GM19455 (cell line): Measurements from ENCODE around the gene GNG13.
"Not testable (repeated sequence)": the region's sequence is repeated elsewhere in the genome, so short reads cannot be mapped to it uniquely, and the experiment has no call there.

ENCODE experiments used
- ATAC-seq: cut with Tn5 transposase; IDR thresholded peaks from one replicate; pipeline ENCODE4 v1.9.1; 2021; ENCODE audit not compliant: unreplicated experiment

Gene GNG13

DNA sequence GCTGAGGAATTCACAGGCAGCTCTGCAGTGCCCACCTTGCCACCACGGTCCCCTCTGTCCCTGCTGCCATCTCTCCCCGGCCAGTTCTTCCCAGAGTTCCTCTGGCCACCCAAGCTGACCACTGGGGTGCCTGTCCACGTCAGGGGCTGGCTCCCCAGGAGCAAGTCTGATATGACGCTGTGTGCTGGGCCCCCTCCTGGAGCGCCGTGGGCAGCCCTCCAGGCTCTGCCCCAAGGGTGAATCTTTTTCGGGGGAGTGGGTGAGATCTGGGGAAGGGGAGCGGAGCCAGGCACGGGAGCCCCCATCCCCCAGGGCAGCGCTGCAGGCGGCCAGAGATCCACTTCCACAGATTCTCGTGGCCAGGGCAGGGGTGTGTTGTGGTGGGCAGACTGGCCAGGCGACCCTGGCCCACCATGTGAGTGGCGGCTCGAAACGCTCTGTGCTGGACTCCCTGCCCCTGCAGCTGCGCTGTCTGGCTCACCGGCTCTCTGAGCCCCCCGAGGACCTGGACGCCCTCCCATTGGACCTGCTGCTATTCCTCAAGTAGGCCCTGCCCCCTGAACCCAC, 36.3 kb downstream of the GNG13 start:
- no peak for ATAC-seq

DNA sequence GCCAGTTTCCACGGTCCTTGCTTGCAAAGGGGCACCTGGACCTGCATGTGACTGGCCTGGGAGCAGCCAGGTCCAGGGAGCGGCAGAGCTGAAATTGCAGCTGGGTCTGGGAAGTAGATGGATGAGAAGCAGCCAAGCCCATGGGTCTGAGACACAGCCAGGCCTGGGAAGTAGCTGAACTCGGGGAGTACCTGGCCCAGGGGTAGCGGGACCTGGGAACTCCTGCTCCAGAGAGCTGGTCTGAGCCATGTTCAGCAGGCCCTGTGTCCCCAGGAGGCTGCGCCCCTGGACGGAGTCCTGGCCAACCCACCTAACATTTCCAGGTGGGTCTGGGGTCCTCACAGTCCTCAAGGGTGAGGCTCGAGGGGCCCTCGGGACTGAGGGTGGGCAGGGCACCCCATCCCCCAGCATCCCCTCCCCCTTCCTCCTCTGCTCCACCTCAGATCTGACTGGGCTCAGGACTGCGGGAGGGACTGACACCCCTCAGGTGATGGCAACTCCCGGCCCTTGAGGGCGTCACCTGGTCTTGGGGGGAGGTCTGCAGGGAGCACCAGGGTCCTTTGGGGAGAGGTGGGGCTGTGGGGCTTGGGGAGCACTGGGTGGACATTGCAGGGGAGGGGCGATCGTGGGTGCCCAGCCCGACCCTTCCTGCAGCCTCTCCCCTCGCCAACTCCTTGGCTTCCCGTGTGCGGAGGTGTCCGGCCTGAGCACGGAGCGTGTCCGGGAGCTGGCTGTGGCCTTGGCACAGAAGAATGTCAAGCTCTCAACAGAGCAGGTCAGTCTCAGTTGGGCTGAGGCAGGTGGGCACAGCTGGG, 37.0 kb downstream of the GNG13 start:
- ATAC-seq = no peak

DNA sequence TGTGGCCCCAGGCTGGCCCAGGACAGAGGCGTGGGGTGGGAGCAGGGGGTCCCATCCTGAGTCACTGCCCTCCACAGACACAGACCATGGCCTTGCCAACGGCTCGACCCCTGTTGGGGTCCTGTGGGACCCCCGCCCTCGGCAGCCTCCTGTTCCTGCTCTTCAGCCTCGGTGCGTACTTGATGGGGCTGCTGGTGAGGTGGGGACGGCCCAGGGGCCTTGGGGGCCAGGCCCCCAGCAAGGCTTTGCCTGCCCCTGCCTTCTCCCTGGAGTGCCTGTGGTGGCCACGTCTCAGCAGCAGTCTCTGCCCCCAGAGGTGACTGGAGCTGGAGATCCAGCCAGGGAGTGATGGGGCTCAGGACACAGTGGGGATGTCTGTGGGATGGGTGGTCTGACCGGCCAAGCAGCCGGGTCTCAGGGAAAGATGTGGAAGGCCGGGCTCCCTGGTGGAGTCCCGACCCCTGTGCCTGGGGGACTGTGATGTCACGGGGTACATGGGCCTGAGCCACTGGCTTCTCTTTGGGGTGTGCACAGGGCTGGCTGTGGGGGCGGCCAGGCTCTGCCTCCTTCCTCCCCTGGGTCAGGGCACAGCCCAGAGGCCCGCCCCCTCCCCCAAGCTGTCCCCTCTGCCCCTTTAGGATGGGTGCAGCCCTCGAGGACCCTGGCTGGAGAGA, 37.8 kb downstream of the GNG13 start:
- no peak for ATAC-seq

DNA sequence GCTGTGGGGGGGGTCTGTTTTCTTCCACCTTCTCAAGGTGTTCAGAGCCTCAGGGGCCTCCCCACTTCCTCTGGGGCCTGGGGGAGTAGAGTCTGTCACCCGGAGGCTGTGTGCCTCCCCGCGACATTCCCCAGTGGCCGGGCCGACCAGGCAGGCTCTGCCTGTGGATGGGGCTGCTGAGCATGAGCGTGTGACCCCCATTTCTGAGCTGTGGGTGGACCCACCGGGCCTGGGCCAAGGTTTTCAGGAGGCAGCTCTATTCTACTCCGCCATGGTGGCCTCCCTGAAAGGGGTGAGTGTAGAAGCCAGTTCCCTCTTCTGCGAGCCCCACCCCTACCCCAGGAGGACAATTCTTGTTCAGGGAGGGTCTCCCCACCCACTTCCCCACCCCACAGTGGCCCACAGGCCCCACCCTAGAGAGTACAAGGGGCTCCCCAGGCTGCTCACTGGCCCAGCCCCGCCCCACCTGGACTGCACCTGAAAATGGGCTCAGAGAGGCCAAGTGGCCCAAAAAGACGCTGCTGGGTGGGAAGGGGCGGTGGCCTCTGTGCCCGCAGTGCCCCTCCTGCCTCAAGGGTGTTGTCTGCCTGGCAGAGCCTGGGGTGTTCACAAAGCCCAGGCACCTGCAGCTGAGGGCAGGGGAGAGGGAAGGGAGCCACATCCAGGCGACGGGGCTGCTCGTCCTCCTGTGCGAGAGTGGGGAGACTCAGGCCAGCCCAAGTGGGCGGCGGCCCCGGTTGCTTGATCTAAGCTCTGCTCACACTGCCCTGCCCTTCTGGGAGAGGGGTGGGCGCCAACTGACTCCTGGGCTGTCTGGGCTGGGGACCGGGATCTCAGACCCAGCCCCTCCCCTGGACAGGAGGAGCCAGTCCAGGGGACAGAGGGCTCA, 38.7 kb downstream of the GNG13 start:
- ATAC-seq = no peak

DNA sequence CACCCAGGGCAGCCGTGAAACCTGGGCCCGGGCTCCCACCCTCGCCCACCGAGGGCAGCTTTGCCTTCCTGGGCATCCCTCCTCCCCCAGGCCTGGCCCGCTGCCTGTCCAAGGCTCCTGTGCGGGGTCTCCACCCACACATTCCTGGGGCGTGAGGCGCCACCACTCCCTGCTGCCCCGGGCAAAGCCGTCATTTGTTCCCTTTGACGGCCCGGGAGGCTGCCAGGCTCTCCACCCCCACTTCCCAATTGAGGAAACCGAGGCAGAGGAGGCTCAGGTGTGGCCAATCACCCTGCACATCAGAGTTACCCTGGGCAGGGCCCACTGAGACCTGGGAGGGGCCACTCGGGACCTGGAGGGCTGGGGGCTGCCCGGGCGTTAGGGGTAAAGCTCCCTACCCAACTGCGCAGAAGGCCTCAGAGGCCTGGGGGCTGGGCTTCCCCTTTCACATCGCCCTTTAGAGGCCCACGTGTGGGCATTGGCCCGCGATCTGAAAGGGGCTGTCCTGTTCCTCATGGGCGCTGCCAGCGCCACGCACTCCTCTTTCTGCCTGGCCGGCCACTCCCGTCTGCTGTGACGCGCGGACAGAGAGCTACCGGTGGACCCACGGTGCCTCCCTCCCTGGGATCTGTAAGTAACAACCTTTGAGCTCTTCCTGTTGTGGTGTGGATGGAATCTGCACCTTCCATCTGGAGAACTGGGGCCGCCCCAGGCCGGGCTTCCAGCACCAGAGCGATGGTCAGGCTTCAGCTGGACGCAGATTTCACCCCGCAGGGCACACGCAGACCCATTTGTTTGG, 39.8 kb downstream of the GNG13 start, which contains the start of gene MSLN:
TSS of gene MSLN (plus strand) at position 190 of the 799 bp plus-strand sequence. CDS start 1,947 bp downstream, outside the sequence.
- no peak for ATAC-seq

DNA sequence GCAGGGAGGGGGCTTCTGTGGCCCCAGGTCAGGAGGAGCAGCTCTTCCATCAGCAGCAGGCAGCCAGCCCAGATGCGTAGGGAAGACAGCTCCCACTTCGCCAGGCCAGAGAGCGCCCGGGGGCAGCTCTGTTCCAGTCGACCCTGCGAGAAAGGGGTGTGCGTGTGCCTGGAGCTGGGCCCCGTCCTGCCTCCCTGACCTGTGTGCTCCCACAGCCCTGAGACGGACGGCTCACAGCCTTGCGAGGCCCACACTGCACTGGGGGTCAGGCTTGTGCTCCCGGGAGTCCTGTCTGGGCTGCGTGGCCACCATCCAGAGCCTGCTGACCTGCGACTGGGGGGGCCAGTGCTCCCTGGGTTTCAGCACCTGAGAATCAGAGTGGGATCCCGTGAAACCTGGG, 40.5 kb downstream of the GNG13 start:
- ATAC-seq = no peak

DNA sequence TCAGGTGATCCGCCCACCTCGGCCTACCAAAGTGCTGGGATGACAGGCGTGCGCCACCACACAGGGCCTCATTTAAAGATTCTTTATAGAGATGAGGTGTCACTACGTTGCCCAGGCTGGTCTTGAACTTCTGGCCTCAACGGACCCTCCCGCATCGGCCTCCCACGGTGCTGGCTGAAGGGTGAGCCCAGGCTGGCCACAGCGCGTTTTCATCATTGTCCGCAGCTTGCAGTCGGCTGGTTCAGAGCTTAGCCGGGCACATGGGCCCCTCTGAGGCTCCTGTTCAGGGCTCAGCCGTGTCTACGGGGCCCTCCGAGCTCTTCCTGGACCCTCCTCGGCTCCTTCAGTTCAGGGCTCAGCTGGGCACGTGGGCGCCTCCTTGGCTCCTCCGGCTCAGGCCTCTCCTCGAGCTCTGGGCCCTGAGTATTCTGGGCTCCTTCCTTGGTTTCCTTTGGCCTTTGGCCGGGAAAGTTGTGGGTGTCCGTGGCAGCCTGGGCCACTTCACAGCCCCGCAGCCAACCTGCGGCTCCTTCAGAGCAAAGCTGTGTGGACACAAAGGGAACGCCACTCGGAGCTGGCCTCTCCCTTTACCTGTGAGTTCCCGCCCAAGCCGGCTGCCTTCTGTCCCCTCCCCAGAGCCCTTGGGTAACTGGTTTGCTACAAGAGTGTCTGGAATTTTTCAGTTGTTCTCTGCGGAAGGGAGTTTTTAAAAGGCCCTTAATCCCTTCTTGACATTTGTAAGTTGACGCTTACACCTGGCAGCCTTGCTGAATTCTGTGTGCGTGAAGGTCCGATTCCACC, 41.2 kb downstream of the GNG13 start:
- no peak for ATAC-seq

DNA sequence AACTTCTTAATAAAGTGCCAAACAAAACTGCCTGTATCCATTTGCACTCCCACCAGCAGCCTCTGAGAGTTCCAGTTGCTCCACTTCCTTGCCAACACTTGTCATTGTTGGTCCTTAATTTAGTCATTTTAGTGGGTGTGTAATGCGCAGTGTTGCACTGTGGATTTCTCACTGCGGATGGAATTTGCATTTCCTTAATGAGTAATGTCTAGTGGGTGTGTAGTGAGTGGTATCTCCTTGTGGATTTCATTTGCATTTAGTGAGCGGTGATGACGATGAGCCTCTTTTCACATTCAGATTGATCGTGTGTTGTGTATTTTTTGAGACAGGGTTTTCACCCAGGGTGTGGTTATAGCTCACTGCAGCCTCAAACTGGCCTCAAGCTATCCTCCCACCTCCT, 44.1 kb downstream of the GNG13 start:
- ATAC-seq = no peak

DNA sequence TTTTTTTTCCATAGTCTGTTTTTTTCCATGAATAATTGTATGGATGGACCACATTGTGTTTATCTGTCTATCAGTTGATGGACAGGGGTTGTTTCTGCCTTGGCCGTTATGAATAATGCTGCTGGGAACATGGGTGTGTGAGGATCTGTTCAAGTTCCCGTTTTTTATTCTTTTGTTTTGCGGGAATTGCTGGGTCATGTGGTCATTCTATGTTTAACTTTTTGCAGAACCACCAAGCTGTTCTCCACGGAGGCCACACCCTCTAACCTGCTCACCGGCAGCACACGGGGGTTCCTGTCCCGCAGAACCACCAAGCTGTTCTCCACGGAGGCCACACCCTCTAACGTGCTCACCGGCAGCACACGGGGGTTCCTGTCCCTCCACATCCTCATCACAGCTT, 45.9 kb downstream of the GNG13 start:
- ATAC-seq = no peak

DNA sequence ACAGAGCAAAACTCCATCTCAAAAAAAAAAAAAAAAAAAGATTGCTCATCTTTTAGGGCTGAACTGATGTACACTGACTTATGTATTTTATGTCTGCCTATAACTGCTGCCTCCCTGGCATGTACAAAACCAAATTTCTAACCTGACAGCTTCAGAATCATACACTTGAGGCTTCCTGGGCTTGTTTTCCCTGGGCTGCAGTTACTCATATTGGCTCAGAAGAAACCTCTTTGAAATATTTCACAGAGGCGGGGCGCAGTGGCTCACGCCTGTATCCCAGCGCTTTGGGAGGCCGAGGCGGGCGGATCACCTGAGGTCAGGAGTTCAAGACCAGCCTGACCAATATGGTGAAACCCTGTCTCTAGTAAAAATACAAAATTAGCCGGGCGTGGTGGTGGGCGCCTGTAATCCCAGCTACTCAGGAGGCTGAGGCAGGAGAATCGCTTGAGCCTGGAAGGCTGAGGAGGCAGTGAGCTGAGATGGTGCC, 46.4 kb downstream of the GNG13 start:
- ATAC-seq = not testable (repeated sequence)

DNA sequence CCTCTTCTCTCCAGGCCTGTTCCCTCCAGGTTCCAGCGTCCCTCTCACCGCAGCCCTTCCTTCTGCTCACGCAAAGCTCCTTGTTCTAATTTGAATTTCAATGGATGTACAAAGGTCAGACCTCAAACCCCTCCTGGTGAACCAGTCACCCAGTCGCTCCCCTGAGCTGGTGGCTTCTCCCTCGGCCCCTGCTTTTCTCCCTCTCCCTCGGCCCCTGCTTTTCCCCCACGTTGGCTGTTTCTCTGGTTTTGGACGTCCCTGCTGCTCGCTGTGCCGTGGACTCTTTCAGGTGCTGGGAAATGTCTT, 48.6 kb downstream of the GNG13 start:
- no peak for ATAC-seq

DNA sequence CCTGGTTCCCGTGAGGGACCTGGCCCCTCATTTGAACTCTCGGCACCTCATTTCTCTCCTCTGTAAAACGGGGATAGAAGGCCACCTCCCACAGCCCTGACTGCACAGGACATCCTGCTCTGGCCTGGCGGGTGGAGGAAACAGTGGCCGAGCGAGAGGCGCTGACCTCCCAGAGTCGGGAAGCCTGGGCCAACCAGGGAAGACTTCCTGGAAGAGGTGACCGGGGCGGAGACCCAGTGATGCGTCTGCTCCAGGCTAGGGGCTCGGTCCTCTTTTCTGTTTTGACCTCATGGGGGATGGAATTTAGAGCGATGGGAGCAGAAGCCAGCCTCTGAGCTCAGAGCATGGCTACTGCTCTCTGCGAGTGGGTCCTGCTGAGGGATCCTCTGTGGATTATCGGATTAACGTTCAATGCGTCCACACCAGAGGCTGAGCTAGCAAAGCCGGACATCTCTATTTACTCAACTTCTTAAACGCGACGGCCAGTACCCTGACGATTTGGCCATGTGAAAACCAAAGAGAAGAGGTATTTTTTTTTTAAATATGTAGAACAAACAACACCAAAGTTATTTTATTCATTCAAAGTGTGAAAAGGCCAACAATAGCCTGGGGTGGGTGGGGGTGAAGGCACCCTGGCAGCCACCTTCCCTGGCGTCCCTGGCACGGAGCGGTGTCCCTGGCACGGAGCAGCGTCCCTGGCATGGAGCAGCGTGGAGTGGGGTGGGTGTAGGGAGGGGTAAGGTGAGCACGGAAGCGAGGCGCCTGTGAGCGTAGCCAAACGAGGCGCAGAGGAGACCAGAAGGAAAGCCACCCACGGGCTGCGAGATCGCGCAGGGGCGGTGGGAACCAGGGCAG, 49.2 kb downstream of the GNG13 start:
- ATAC-seq = no peak

DNA sequence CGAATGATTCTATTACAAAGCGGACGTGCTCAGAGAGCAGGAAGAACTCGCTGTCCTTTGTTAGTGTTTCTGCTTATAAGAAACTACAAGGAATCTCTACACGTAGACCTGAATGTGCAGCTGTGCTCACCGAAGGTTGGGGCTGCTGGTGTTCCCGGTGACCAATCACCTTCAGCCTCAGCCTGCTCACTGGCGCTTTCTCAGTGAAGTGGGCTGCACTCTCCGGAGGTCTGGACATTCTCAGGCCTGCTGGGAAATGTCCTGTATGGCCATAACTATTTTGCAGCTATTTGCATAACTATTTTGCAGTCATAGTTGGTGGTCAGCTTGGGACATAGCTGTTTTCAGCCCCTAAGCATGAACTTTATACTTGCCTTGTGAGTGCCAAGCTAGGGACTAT, 50.0 kb downstream of the GNG13 start:
- ATAC-seq = no peak

DNA sequence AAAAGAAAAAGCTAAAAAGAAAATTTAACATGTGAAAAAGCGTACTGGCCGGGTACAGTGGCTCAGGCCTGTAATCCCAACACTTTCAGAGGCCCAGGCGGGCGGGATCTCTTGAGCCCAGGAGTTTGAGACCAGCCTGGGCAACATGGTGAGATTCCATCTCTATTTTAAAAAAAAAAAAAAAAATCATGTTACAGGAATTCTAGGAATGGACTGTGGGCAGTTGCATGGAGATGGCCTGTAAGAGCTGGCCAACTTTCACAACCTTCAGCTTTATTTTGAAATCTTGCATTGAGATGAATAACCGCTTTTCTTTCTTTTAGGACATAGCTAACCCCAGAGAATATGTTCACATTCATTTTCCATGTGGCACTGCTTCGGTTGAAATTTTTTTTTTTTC, 51.5 kb downstream of the GNG13 start:
- ATAC-seq = no peak
